Epithelial cell of prostate (primary cell): ENCODE data around the gene LHFPL2.

ENCODE experiments used
- DNase-seq: peaks from one replicate; pipeline ENCODE4 v3.0.0-alpha.2; 2011; ENCODE audit warnings: low read depth, low spot score
- H3K27ac ChIP-seq: fragments of 450-650 bp; 2 replicates; pipeline ENCODE4 v1.5.1; 2017; ENCODE audit warnings: mild to moderate bottlenecking

The LHFPL2 gene

DNA sequence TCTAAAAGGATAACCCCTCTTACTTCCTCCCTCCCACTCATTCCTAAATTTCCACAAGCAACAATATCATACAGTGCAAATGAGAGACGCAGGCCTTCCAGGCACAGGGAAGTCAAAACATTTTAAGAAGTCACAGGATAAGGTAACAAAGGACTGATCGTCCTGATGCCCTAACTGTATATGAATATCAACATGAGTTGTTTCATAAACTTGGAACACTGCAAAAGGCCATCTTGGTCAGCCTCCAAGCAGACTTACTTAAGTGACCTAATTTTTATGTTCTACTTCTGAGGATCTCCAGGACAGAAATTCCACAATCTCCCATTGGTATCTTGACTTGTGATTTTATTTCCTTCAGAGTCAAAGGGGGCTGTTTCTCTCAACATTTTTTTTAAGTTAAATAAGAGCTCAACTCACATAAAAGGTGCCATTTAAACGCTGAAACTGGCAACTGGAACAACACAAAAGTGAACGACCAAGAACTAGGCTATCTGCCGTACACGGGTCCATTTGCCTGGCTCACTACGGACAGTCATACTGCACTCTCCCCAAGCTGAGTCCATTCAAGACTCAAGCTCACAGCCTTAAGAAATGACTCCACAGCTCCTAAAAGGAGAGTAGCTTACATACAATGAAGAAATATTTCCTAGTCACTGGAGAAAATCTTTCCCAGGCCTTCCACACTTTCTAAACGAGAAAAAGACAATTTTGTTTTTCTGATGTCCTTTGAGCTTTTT is 71.3 kb downstream of the LHFPL2 start:
- H3K27ac ChIP-seq = no peak overlapping the region
- DNase-seq = no peak

DNA sequence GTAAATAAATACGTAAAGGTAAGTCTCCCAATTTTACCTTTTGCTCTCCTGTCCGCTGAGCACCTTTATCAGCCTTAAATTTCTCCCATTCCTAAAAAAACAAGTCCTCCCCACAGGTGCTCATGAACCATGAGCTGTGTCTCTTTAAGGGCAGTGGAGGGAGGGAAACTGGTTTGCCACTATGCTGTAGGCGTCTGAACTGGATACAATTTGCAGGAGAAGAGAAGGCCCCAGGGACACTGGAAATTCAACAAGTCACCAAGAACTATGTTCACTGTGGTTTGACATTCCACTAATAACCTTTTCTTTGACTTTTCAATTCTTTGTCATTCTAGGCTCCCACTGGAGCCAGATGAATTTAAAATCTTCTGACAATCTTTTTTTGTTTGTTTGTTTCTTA is 72.2 kb downstream of the LHFPL2 start:
- no peak overlapping the region for H3K27ac ChIP-seq
- DNase-seq = no peak

DNA sequence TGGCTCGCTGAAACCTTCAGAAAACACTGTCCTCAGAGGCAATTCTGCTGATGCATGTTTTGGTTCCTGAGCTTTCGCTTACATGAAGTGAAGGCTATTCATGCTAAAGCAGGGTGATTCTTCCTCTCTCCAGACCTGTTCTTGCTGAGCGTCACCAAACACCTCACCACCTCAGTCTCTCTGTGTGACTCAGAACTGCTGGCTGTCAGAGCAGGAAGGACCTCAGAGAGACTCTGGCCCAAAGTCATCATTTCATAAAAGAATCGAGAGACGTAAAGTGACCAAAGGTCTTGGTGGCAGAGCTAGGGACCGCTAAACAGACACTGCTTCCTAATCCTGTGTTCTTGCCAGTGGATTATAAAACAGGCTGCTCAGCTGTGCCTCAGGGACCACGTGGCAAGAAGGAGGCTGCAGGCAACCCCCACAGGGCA is 73.8 kb downstream of the LHFPL2 start:
- H3K27ac ChIP-seq = peak overlapping the region; percentile 3
- peak; percentile 54 for DNase-seq

DNA sequence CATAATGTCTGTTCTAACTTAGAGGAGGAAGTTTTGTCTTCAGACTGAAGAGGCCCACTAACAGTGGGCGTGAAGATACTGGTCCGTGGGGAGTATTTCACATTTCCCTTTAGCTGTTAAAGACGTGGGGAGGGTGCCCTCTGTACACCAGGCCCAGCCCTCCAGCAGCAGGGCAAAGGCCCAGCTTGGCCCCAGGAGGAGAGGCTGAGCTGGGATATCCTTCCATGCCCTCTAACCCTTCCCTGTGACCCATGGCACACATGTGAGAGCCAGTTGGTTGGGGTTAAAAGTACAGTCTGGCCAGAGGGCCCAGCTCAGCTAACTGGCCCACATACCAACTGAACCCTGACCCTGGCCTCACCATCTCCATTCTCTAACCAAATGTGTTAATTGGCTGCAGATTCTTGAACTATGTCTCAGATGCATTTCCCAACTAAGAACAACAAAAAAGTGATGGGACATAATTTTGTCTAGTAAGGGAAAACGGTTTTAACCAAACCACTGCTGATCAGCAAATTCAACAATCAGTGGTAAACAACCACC is 74.4 kb downstream of the LHFPL2 start:
- DNase-seq = no peak
- peak overlapping the region; percentile 3 for H3K27ac ChIP-seq

DNA sequence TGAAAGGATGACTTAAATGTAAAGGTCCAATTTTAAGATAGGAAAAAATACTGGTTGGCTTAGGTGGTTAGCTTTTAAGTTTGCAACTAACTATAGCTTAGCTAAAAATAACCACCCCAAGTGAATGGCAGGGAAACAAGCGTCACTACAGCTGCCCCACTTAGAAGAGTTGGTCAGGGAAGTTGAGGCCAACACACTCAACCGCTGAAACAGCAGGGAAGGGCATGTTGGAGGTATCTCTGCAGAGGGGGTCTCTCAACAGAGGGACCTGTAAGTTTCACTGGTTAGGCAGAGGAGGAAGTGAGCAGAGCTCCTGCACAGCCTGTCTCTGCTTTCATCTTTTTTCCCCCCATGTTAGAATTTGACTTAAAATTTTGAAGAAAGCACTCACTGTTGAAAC is 75.3 kb downstream of the LHFPL2 start:
- DNase-seq = no peak
- no peak overlapping the region for H3K27ac ChIP-seq

DNA sequence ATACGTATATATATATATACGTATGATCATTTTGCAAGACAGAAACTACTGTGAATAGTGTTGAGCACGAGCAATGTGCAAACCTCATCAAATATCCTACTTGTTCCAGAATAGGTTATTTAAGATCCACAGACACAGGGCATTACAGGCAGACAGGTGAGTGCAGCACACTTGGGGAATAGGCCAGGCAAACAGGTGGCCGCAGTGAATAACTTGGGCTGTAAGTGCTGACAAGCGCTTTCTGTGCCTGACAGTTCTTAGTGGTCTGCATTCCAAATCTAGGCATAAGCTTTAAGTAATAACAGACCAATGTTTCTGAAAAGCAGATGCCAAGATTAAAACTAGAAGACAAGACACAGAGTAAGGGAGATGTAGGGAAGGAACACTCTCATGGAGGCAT is 77.9 kb downstream of the LHFPL2 start:
- no peak overlapping the region for H3K27ac ChIP-seq
- DNase-seq = no peak

DNA sequence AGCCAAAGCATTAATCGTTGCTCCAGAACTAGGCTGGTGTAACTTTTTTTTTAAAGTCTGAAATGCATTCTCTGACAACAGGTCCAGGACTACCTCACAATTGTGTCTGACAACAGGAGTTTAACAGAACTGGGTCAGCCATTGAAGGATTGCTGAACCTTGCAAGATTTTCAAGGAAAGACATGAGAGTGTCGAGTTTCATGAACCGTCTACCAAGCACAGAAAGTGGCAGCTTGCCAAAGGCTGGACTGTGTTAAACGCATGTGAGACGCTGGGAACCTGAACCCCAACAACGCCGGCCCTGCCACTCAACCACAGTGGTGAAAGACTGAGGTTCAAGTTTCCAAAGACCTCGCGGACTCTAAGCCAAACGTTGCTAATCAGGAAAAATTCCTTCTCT is 79.1 kb downstream of the LHFPL2 start:
- H3K27ac ChIP-seq = no peak overlapping the region
- DNase-seq = peak; percentile 8

DNA sequence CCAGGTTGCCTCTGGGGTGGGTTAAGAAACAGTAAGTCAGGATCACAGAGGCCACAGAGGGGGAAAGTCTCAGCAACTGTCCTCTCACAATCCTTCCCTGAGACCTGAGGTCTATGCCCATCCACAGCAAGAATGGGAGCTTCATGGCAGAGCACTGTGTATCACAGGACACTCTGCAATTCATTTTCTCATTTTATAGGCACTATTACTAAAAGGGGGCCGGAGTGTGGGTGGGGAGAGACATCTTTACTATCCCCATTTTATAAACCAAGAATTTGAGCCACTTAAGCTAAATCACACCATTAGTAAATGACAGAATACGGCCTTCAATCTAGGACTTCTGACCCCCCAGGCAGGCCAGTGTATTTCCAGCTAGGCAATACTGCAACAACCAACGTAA is 79.9 kb downstream of the LHFPL2 start:
- DNase-seq = no peak
- H3K27ac ChIP-seq = no peak overlapping the region

DNA sequence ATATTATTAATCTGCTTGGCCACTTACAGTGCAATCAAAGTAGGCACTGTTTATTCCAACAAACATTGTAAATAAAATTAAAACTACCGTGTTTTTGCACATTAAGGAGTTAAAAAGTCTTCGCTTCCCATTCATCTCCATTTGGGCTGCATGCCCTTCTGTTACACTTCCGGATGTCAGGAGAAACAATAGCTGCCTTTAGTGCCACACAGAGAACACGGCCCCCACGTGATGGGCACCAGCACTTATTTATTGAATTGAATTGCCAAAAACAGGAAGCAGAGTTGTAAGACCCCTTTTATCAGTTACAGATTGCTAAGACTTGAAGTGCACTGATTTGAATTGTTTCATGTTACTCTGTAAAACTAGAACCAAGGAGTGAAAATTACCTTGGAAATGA is 80.4 kb downstream of the LHFPL2 start:
- DNase-seq = no peak
- H3K27ac ChIP-seq = no peak overlapping the region

DNA sequence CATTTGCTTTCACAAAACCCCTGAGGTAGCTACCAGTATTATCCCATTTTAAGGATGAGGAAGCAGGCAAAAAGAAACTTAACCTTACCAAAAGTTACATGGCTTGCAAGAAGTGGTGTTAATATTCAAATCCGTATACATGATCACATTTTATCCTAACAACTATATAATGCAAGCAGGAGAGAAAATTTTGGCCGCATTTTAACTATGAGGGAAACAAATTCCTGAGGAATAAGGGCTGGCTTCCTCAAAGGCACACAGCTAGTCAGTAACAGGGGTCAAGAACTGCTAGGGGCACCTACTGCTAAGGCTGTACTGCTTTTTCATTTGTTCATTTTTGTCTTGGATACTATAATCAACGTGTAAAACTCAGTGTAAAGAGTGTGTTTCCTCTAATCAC is 81.0 kb downstream of the LHFPL2 start:
- no peak overlapping the region for H3K27ac ChIP-seq
- DNase-seq = no peak

DNA sequence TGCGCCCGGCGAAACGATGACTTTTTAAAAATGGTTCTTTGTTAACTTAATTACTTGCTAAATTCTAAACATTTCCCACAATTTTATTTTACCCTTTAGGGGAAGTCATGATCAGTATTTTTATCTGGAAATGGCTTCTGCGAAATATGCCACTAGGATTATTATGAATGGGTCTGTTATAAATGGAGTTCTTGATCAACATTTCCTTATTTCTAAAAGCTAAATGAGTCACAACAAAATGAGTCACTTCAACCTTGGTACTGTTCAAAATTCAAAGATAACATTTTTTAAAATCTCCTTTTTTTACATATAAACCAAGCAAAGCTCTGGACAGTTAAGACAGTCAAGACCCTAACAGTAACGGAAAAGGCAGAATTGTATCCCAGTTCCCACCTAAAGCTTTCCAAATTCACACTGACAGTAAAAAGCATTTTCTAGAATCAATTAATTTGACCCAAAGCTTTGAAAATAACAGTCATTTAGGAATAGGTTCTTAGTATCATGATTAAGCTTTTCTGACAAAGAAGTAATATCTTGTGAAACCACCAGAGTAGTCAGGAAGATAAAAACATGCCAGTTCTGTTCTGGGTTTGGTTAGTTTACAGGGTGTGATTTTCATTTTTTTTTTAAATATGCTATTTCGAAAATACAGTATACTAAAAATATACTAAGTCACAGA is 81.7 kb downstream of the LHFPL2 start:
- no peak for DNase-seq
- H3K27ac ChIP-seq = no peak overlapping the region

DNA sequence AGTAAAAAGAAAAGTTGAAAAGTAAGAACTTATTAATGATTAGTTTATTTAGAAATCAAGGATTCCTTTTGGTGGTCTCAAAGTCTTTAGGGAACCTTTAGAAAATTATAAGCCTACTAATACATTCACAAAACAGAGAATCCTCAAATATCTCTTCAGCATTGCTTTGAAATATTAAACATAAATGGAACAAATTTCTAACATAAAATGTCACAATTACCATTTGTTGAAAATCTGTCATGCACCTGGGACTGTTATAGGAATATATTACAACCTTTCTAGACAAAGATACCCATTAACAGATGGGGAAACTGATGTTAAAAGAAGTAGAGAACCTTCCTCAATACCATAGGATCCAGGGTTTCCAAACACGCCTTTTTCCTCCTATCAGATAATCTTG is 83.2 kb downstream of the LHFPL2 start:
- H3K27ac ChIP-seq = no peak overlapping the region
- DNase-seq = no peak

DNA sequence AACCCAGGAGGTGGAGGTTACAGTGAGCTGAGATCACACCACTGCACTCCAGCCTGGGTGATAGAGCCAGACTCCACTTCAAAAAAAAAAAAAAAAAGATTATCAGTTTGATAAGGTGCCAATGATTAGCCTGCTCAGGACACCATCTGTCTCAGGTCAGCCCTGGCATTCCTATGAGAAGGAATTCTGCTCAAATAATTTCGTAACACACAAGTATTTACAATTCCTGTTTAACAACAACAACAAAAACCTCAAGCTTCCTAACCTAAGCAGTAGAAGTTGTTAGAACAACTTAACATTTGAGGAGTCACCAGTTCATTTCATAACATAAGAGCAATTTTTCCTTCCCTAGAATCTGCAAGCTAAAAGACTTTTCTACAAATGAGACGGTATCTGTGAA is 85.0 kb downstream of the LHFPL2 start:
- no peak overlapping the region for H3K27ac ChIP-seq
- no peak for DNase-seq

DNA sequence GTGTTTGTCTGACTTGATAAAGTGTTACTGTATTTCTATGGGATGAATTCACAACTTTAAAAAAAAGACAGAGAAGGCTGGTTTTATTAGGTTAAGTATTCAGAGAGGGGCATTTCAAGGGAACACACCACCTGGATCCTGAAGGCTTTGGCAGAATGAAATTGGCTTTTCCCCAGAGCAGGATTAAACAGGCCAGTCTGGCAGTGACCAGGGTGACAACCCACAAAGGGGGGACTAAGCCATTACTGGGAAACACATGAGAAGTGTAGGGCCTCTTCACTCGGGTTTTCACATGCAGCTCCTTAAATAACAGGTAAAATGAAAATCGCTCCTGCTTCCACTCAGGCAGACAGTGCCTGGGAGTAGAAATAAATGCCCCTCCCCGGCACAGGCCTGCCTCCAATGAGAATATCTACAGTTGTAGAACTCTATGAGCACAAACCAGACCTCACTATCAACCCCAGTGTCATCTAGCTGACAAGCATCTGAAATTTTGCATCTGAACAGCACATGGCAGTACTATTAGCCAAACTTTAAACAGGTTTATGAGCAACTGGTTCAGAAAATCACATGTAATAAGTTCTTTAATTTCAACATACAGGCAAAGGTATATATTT is 85.8 kb downstream of the LHFPL2 start:
- H3K27ac ChIP-seq = no peak overlapping the region
- DNase-seq = no peak

DNA sequence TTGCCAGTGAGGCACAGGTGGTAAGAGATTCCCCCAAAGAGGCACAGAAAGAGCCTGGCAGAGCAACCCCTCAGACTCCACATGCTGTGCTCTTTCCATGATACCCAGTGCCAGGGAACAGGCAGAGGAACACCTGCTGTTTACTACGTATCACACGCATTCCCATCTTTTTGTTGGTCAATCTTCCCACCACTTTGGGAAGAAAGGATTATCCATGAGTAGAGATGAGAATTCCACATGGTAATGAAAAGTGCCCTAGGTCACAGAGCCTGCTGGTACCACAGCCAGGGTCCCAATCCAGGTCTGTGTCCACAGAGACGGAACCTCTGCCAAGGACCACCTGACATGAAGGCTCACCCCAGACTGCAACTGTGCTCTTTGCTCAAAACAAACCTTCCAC is 86.6 kb downstream of the LHFPL2 start:
- no peak overlapping the region for H3K27ac ChIP-seq
- DNase-seq = no peak

DNA sequence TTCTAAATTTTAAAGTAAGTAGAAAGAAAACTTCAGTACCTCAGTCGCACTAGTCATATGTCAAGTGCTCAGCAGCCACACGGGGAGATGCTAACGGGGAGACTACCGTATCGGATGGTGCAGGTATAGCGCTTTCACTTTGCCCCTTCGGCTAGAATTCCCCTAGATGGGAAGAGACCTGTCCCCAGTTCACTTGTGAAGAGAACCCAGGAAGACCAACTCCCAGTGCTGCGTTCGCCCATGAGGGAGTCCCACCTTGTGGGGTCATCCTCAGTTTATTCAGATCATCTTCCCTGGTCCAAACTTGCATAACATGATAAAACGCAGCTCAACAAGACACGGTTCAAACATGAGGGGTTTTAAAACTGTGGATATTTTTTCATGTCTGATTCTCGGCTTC is 87.3 kb downstream of the LHFPL2 start:
- no peak for DNase-seq
- no peak overlapping the region for H3K27ac ChIP-seq

DNA sequence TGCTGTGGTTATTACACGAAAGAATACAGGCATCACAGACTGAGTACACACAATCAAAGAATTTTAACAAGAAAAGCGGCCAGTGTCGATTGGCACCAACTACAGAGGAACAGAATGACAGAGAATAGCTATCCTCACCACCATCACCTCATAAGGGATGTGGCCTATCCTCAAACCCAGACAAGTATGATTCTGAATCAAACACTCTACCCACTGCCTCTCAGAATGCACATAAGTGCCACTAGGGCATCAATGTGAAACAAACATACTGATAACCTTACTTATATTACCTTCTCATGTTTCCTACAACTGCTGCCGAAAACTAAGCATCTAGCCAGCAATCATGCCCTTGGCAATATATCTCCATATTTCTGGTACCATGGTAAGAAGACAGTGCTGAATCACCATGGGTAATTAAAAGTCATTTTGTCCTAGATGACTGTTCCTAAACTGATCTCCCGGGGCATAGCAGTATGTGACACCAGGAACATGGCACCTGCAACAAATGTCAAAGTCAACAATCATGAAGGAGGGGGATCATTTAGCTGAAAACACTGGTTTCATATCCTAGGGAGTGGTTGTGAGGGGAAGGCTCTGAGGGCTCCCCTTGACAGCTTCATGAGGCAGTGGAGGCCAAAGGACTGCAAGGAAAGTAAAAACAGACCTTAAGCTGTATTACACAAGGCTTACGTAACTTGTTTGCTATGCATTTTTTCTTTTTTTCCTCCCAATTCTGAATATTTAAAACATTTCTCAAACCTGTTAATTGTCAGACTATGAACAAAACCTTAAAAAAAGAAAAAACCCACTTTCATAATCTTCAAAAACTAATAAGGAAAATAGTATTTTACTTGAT is 88.3 kb downstream of the LHFPL2 start:
- no peak for DNase-seq
- H3K27ac ChIP-seq = no peak overlapping the region

DNA sequence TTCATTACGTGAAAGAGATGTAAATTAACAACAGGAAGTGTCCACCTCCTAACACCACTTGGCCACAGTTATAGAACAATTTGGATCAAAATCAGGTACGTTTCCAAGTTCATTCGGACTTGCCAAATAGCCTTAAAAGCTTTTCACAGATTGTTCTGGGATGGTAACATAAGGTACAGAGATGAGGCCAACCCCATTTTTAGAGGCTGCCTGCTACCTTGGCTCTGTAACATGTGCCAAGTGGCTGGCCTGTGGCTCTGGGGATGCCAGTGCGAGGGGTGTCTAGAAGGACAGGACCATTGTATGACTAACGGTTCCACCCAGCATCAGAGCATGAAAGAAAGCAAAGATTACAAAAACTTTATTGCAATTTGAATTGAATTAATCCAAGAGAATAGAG is 91.0 kb downstream of the LHFPL2 start:
- no peak for DNase-seq
- H3K27ac ChIP-seq = no peak overlapping the region

DNA sequence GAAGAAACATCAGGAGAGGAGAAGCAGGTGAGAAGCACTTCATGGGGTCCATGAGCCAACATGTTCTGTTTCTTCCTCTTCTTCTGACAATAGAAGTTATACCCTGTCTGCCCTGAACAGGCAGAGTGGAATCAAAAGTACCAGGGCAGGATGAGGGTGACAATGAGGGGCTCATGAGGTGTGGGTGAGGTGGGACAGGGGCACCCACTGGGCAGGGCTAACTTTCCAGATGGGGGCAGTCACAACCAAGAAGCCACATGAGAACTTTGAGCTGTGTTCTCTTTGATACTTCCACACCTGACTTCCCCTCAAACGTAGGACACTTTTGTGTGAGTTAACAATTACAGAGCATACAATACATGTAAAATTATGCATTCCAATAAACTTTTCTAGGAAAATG is 92.7 kb downstream of the LHFPL2 start:
- no peak for DNase-seq
- H3K27ac ChIP-seq = no peak overlapping the region

DNA sequence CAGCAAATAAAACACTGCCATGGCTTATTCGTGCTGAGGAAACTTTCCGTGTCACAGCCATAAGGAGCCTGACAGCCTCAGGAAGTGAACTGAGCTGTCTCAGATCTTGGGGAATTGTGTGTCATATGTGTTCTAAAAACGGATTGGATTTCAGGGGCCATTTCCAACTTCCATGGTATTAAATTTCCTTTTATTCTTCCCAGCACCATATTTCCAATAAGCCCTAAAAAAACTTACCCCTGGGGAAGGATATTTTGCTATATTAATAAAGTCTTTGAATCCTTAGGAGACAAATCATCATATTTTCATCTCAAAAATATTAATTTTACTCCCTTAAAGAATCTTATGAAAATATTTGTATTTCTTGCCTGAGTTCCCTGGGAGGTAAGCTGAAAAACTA is 93.9 kb downstream of the LHFPL2 start:
- no peak overlapping the region for H3K27ac ChIP-seq
- no peak for DNase-seq
